H9 (cell line): ENCODE data around the gene TMEM158. TPM values are rescaled to one million over a fixed set of nuclear protein-coding genes. Genes with fewer than 3 reads are reported as not detected.

Source experiments
- DNase-seq: peaks from one replicate; pipeline ENCODE4 v3.0.0-alpha.2; 2017
- H2AFZ ChIP-seq: one replicate; pipeline ENCODE4 v1.6.1; 2013; ENCODE audit warnings: mild to moderate bottlenecking, low read length, control low read depth, moderate library complexity
- H2AK5ac ChIP-seq: 2 replicates; pipeline ENCODE4 v1.6.1; 2013; ENCODE audit warnings: low read length, control low read depth, mixed read lengths; ENCODE audit not compliant: insufficient read length
- H2BK120ac ChIP-seq: one replicate; pipeline ENCODE4 v1.6.1; 2013; ENCODE audit warnings: low read depth, mild to moderate bottlenecking, low read length, control low read depth, inconsistent platforms; ENCODE audit not compliant: poor library complexity, severe bottlenecking
- H2BK12ac ChIP-seq: 2 replicates; pipeline ENCODE4 v1.6.1; 2013; ENCODE audit warnings: low read length, control low read depth, mixed read lengths, low read depth; ENCODE audit not compliant: insufficient read length
- H2BK15ac ChIP-seq: 2 replicates; pipeline ENCODE4 v1.6.1; 2013; ENCODE audit warnings: low read depth, low read length, control low read depth
- H2BK20ac ChIP-seq: one replicate; pipeline ENCODE4 v1.6.1; 2013; ENCODE audit warnings: low read depth, mild to moderate bottlenecking, low read length, control low read depth, inconsistent platforms; ENCODE audit not compliant: poor library complexity, severe bottlenecking
- H2BK5ac ChIP-seq: 2 replicates; pipeline ENCODE4 v1.6.1; 2013; ENCODE audit warnings: low read length, control low read depth, mixed read lengths; ENCODE audit not compliant: insufficient read length
- H3K14ac ChIP-seq: 2 replicates; pipeline ENCODE4 v1.6.1; 2013; ENCODE audit warnings: low read length, control low read depth; ENCODE audit not compliant: insufficient read depth
- H3K18ac ChIP-seq: 2 replicates; pipeline ENCODE4 v1.6.1; 2013; ENCODE audit warnings: low read depth, mild to moderate bottlenecking, mixed read lengths, low read length, control low read depth; ENCODE audit not compliant: insufficient read length
- H3K23ac ChIP-seq: 2 replicates; pipeline ENCODE4 v1.6.1; 2013; ENCODE audit warnings: low read length, control low read depth, mixed read lengths, low read depth; ENCODE audit not compliant: insufficient read length
- H3K23me2 ChIP-seq: 2 replicates; pipeline ENCODE4 v1.6.1; 2013; ENCODE audit warnings: low read depth, mild to moderate bottlenecking, mixed read lengths, low read length, control low read depth; ENCODE audit not compliant: insufficient read length, poor library complexity, severe bottlenecking
- H3K27ac ChIP-seq: 2 replicates; pipeline ENCODE4 v1.5.1; 2013; ENCODE audit warnings: low read length, control low read depth, mixed read lengths, low read depth; ENCODE audit not compliant: insufficient read length
- H3K27me3 ChIP-seq: 2 replicates; pipeline ENCODE4 v1.6.1; 2013; ENCODE audit warnings: low read length, control low read depth, inconsistent platforms; ENCODE audit not compliant: insufficient read depth
- H3K4ac ChIP-seq: 2 replicates; pipeline ENCODE4 v1.6.1; 2013; ENCODE audit warnings: low read depth, mild to moderate bottlenecking, control low read depth, inconsistent platforms, low read length, moderate library complexity
- H3K4me1 ChIP-seq: 2 replicates; pipeline ENCODE4 v1.6.1; 2013; ENCODE audit warnings: low read length, control low read depth, inconsistent platforms; ENCODE audit not compliant: insufficient read depth
- H3K4me2 ChIP-seq: 2 replicates; pipeline ENCODE4 v1.6.1; 2013; ENCODE audit warnings: low read length, control low read depth, mixed read lengths; ENCODE audit not compliant: insufficient read length, insufficient read depth
- H3K56ac ChIP-seq: 2 replicates; pipeline ENCODE4 v1.6.1; 2013; ENCODE audit warnings: low read depth, mild to moderate bottlenecking, mixed read lengths, low read length, control low read depth; ENCODE audit not compliant: insufficient read length
- H3K79me1 ChIP-seq: 2 replicates; pipeline ENCODE4 v1.6.1; 2013; ENCODE audit warnings: low read depth, mild to moderate bottlenecking, moderate library complexity, low read length, control low read depth, inconsistent platforms; ENCODE audit not compliant: insufficient read depth, poor library complexity, severe bottlenecking
- H3K79me2 ChIP-seq: 2 replicates; pipeline ENCODE4 v1.6.1; 2013; ENCODE audit warnings: low read length, control low read depth, inconsistent platforms; ENCODE audit not compliant: insufficient read depth
- H3K9ac ChIP-seq: 2 replicates; pipeline ENCODE4 v1.6.1; 2013; ENCODE audit warnings: low read length, control low read depth, mixed read lengths; ENCODE audit not compliant: insufficient read length; ENCODE audit errors: extremely low read depth
- H3K9me3 ChIP-seq: one replicate; pipeline ENCODE4 v1.6.1; 2013; ENCODE audit warnings: low read depth, low read length, inconsistent platforms; ENCODE audit not compliant: control insufficient read depth
- H3T11ph ChIP-seq: one replicate; pipeline ENCODE4 v1.6.1; 2013; ENCODE audit warnings: mild to moderate bottlenecking, low read length, control low read depth, inconsistent platforms
- H4K20me1 ChIP-seq: one replicate; pipeline ENCODE4 v1.6.1; 2013; ENCODE audit not compliant: control insufficient read depth, insufficient read length, insufficient read depth
- H4K5ac ChIP-seq: 2 replicates; pipeline ENCODE4 v1.6.1; 2013; ENCODE audit warnings: low read depth, mild to moderate bottlenecking, mixed read lengths, low read length, control low read depth; ENCODE audit not compliant: insufficient read length
- H4K8ac ChIP-seq: replicated peaks from 2 replicates; pipeline ENCODE4 v1.6.1; 2013; ENCODE audit warnings: low read length, control low read depth, mixed read lengths, low read depth; ENCODE audit not compliant: insufficient read length
- H4K91ac ChIP-seq: 2 replicates; pipeline ENCODE4 v1.6.1; 2013; ENCODE audit warnings: low read depth, mild to moderate bottlenecking, moderate library complexity, mixed read lengths, low read length, control low read depth; ENCODE audit not compliant: insufficient read length
- H3K27ac Mint-ChIP-seq, 3 experiments: 2 replicates in 2 of 3; 3 replicates in 1 of 3; pipeline ENCODE4 v1.8.0; 2020 to 2021; ENCODE audit warnings: mixed read lengths in 3 of 3, mild to moderate bottlenecking in 1 of 3, moderate library complexity in 1 of 3
- H3K27me3 Mint-ChIP-seq: 2 replicates; pipeline ENCODE4 v1.8.0; 2021; ENCODE audit warnings: low read depth, mild to moderate bottlenecking, moderate library complexity, mixed read lengths
- H3K36me3 Mint-ChIP-seq, 3 experiments: 2 replicates in 2 of 3; 3 replicates in 1 of 3; pipeline ENCODE4 v1.8.0; 2020 to 2021; ENCODE audit warnings: low read depth in 3 of 3, mixed read lengths in 3 of 3; ENCODE audit not compliant: insufficient read depth in 1 of 3
- H3K4me1 Mint-ChIP-seq, 2 experiments: 2 replicates each; pipeline ENCODE4 v1.8.0; 2020; ENCODE audit warnings: mixed read lengths in 2 of 2
- H3K4me3 Mint-ChIP-seq, 2 experiments: 2 replicates in 1 of 2; 3 replicates in 1 of 2; pipeline ENCODE4 v1.8.0; 2020 to 2021; ENCODE audit warnings: mild to moderate bottlenecking in 2 of 2, mixed read lengths in 2 of 2, moderate library complexity in 1 of 2
- H3K9me3 Mint-ChIP-seq, 2 experiments: 2 replicates in 1 of 2; 3 replicates in 1 of 2; pipeline ENCODE4 v1.8.0; 2020; ENCODE audit warnings: mild to moderate bottlenecking in 2 of 2, mixed read lengths in 2 of 2, moderate library complexity in 1 of 2
- WGBS: extraction: QIAGEN DNeasy Blood & Tissue Kit; methylation state at CpG from one replicate; pipeline ENCODE4 v1.1.7; 2013; ENCODE audit warnings: missing lambda C conversion rate, low lambda C conversion rate, mixed read lengths; ENCODE audit not compliant: insufficient read length; ENCODE audit errors: extremely low coverage; 5-methylcytosine and 5-hydroxymethylcytosine counted together
- total RNA-seq: library from RNA; stranded (reverse); gene quantifications from 2 replicates; pipeline ENCODE4 v1.2.1, GENCODE V29; 2021
- TF ChIP-seq, protein P1 (sequence below): fragments of 200-600 bp; sonication (generic); conservative IDR thresholded peaks from 3 replicates; pipeline ENCODE4 v1.8.0; 2021; ENCODE audit warnings: antibody characterized with exemption, mild to moderate bottlenecking

Gene TMEM158
- total RNA-seq, 1 experiment from 2014 or later = 29.1 TPM

DNA sequence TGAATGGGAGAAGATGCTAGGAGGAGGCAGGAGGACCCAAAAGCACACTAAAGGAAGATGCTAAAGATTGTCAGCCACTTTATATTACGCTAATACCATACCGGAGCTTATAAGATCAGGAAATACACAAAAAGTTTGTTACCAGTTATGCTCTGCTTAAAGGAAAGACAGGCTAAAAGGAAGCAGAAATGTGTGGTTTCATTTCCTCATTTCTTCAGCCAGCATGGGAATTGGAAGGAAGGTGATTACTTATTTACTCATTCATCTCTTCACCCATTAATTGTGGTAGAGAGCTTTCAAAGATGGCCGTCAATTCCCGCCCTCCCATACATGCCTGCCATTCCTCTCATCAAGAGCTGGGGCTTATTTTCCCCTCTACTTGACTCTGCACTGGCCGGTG is 26.7 kb upstream of the TMEM158 start:
- no peak overlapping the region for H2BK15ac ChIP-seq
- peaks cover 9 to 10% of the 10 kb centered on the region in 2 experiments for H3K4me1 Mint-ChIP-seq
- no peak overlapping the region for H3K18ac ChIP-seq
- no peak overlapping the region for H3K27ac ChIP-seq
- H3T11ph ChIP-seq = no peak overlapping the region
- H3K27me3 Mint-ChIP-seq = no peaks in the 10 kb centered on the region; the same call in 1 of the 2 replicates
- no peak overlapping the region for H3K4me2 ChIP-seq
- no peak overlapping the region for H3K27ac Mint-ChIP-seq
- no peak for DNase-seq
- no peak overlapping the region for H3K14ac ChIP-seq
- no peaks in the 10 kb centered on the region for H3K23me2 ChIP-seq
- H2BK12ac ChIP-seq = no peak overlapping the region
- H2AFZ ChIP-seq = no peak overlapping the region
- no peaks in the 10 kb centered on the region for H3K79me1 ChIP-seq
- H3K79me2 ChIP-seq = no peaks in the 10 kb centered on the region
- no peaks in the 10 kb centered on the region; the same call in 1 of the 2 replicates for H3K4me1 ChIP-seq
- no CpG with 5 or more reads among the region's 5 CpGs for WGBS
- no peaks in the 10 kb centered on the region for H3K9me3 ChIP-seq
- H4K20me1 ChIP-seq = no peaks in the 10 kb centered on the region
- TF ChIP-seq, protein P1, sequence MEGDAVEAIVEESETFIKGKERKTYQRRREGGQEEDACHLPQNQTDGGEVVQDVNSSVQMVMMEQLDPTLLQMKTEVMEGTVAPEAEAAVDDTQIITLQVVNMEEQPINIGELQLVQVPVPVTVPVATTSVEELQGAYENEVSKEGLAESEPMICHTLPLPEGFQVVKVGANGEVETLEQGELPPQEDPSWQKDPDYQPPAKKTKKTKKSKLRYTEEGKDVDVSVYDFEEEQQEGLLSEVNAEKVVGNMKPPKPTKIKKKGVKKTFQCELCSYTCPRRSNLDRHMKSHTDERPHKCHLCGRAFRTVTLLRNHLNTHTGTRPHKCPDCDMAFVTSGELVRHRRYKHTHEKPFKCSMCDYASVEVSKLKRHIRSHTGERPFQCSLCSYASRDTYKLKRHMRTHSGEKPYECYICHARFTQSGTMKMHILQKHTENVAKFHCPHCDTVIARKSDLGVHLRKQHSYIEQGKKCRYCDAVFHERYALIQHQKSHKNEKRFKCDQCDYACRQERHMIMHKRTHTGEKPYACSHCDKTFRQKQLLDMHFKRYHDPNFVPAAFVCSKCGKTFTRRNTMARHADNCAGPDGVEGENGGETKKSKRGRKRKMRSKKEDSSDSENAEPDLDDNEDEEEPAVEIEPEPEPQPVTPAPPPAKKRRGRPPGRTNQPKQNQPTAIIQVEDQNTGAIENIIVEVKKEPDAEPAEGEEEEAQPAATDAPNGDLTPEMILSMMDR = no peak
- H3K23ac ChIP-seq = no peak overlapping the region
- no peaks in the 10 kb centered on the region for H3K36me3 Mint-ChIP-seq
- H4K91ac ChIP-seq = no peak overlapping the region
- no peak overlapping the region for H2BK120ac ChIP-seq
- H3K27me3 ChIP-seq = no peaks in the 10 kb centered on the region
- no peak overlapping the region for H2AK5ac ChIP-seq
- no peak overlapping the region for H3K4ac ChIP-seq
- no peak overlapping the region for H2BK20ac ChIP-seq
- no peak overlapping the region for H2BK5ac ChIP-seq
- H3K9me3 Mint-ChIP-seq = no peaks in the 10 kb centered on the region
- no peak overlapping the region for H4K5ac ChIP-seq
- H3K9ac ChIP-seq = no peak overlapping the region
- H3K56ac ChIP-seq = no peak overlapping the region
- H4K8ac ChIP-seq = no peak overlapping the region
- no peak overlapping the region for H3K4me3 Mint-ChIP-seq
